Endothelial cell of umbilical vein (primary cell): ENCODE measurements around the gene PNPLA6. TPM values are rescaled to one million over a fixed set of nuclear protein-coding genes. Genes with fewer than 3 reads are reported as not detected.

Experiments
- BruUV-seq: library from RNA; stranded (reverse); fragments of 400-500 nt; replicated peaks from 2 replicates; lab custom pipeline; 2021; lab: Mats Ljungman, UMichigan
- CTCF ChIA-PET: fragments of 300-600, 350-600 bp; sonication (Branson Sonifier 250); formaldehyde crosslinking; loops from one replicate; lab custom pipeline; 2021; ENCODE audit warnings: antibody characterized with exemption, inconsistent platforms; lab: Charles Lee
- POLR2A ChIA-PET: fragments of 300-600, 350-600 bp; sonication (Branson Sonifier 250); formaldehyde crosslinking; loops from one replicate; lab custom pipeline; 2021; ENCODE audit warnings: antibody characterized with exemption, inconsistent platforms; lab: Charles Lee
- DNase-seq: peaks from one replicate; pipeline ENCODE4 v3.0.0-alpha.2; 2011; ENCODE audit warnings: low read depth, low spot score
- FAIRE-seq: peaks from 2 replicates; lab custom pipeline; 2011; peaks lifted over from hg19 to GRCh38; lab: Jason Lieb, UNC
- H2AFZ ChIP-seq: 2 replicates; pipeline ENCODE4 v1.6.0; 2012; ENCODE audit warnings: low read depth, low read length, control low read depth, inconsistent platforms
- H3K27ac ChIP-seq: 2 replicates; pipeline ENCODE4 v1.5.1; 2011; ENCODE audit warnings: low read depth, mild to moderate bottlenecking, control low read depth, low read length, moderate library complexity; ENCODE audit not compliant: insufficient read depth
- H3K27me3 ChIP-seq, 2 experiments: 2 replicates each; pipeline versions ENCODE4 v1.6.0 to v1.6.1; 2011; ENCODE audit warnings: low read length in 2 of 2, mixed read lengths in 1 of 2; ENCODE audit not compliant: control insufficient read depth in 2 of 2, insufficient read depth in 2 of 2
- H3K36me3 ChIP-seq, 2 experiments: 2 replicates in 1 of 2; 3 replicates in 1 of 2; pipeline ENCODE4 v1.5.1; 2011; ENCODE audit warnings: low read length in 2 of 2, mild to moderate bottlenecking in 1 of 2, moderate library complexity in 1 of 2; ENCODE audit not compliant: control insufficient read depth in 2 of 2, insufficient read depth in 2 of 2; ENCODE audit errors: extremely low read depth in 1 of 2
- H3K4me1 ChIP-seq: 3 replicates; pipeline ENCODE4 v1.5.1; 2011; ENCODE audit warnings: mild to moderate bottlenecking, low read length; ENCODE audit not compliant: control insufficient read depth, insufficient read depth; ENCODE audit errors: extremely low read depth
- H3K4me2 ChIP-seq: 2 replicates; pipeline ENCODE4 v1.6.1; 2011; ENCODE audit warnings: low read length, control low read depth, mixed read lengths; ENCODE audit not compliant: insufficient read depth
- H3K4me3 ChIP-seq, 3 experiments: fragments of 200-600 bp in 1 of 3; sonication (generic), shearing (Covaris generic) in 1 of 3; replicated peaks in 1 of 3; 2 replicates each; pipeline ENCODE4 v1.5.1; 2011 to 2016; ENCODE audit warnings: control low read depth in 3 of 3, low read length in 3 of 3, mild to moderate bottlenecking in 2 of 3, inconsistent platforms in 1 of 3, low read depth in 1 of 3, moderate library complexity in 1 of 3; ENCODE audit not compliant: insufficient read depth in 1 of 3
- H3K79me2 ChIP-seq: 2 replicates; pipeline ENCODE4 v1.6.0; 2012; ENCODE audit warnings: low read length, inconsistent platforms; ENCODE audit not compliant: control insufficient read depth, insufficient read depth
- H3K9ac ChIP-seq: replicated peaks from 2 replicates; pipeline ENCODE3; 2011; ENCODE audit warnings: low read length, control low read depth; ENCODE audit not compliant: insufficient read depth; ENCODE audit errors: extremely low read depth
- H3K9me1 ChIP-seq: replicated peaks from 3 replicates; pipeline ENCODE4 v1.6.0; 2011; ENCODE audit warnings: mild to moderate bottlenecking, low read length; ENCODE audit not compliant: control insufficient read depth, insufficient read depth; ENCODE audit errors: extremely low read depth
- H3K9me3 ChIP-seq: replicated peaks from 2 replicates; pipeline ENCODE4 v1.5.1; 2012; ENCODE audit warnings: low read length, inconsistent platforms; ENCODE audit not compliant: control insufficient read depth, insufficient read depth
- H4K20me1 ChIP-seq: replicated peaks from 2 replicates; pipeline ENCODE3; 2011; ENCODE audit warnings: mild to moderate bottlenecking, low read length; ENCODE audit not compliant: control insufficient read depth, insufficient read depth; ENCODE audit errors: extremely low read depth
- FOS ChIP-seq: IDR thresholded peaks from 2 replicates; pipeline ENCODE4 v1.6.1; 2011; ENCODE audit warnings: mild to moderate bottlenecking, low read length, moderate library complexity, borderline replicate concordance; ENCODE audit not compliant: insufficient read depth
- POLR2AphosphoS5 ChIP-seq: IDR thresholded peaks from 2 replicates; pipeline ENCODE4 v1.6.1; 2012; ENCODE audit warnings: low read depth, mild to moderate bottlenecking, control low read depth, low read length, moderate library complexity; ENCODE audit not compliant: insufficient read depth
- dilution Hi-C: fragments of 300-500 bp; cut with MboI; formaldehyde crosslinking; loops from one replicate; pipeline ENCODE4 v1.15.0; 2019; ENCODE audit warnings: low sequenced_read_pairs; ENCODE audit not compliant: extremely low pct_ligation_motif_present
- intact Hi-C: fragments of 100-400 bp; cut with micrococcal nuclease; formaldehyde crosslinking; loops from one replicate; pipeline ENCODE4 v1.10.0; 2022
- polyA plus RNA-seq, 4 experiments: library from polyadenylated mRNA; depleted of rRNA in 3 of 4; stranded (reverse) in 3 of 4; unstranded in 1 of 4; fragments of >200 nt; gene quantifications; 2 replicates each; pipeline versions ENCODE4 v1.2.1 to v1.2.3, GENCODE V29; 2011 to 2012; ENCODE audit warnings: missing spikeins in 1 of 4
- total RNA-seq: library from RNA; stranded (reverse); gene quantifications from 2 replicates; pipeline ENCODE4 v1.2.3, GENCODE V29; 2021
- TF ChIP-seq, protein P1 (sequence below): IDR thresholded peaks from 2 replicates; pipeline ENCODE4 v1.6.1; 2011; ENCODE audit not compliant: insufficient read depth, insufficient read length
- TF ChIP-seq, protein P2 (sequence below), 2 donors: IDR thresholded peaks; 1 replicate in 1 of 2; 2 replicates in 1 of 2; pipeline ENCODE4 v1.5.1; 2011; ENCODE audit warnings: low read length in 2 of 2, mild to moderate bottlenecking in 2 of 2, moderate library complexity in 2 of 2, control low read depth in 1 of 2, inconsistent platforms in 1 of 2, low read depth in 1 of 2; ENCODE audit not compliant: insufficient read depth in 1 of 2; ENCODE audit errors: extremely low read depth in 1 of 2

PNPLA6 gene
- total and polyA plus RNA-seq, 2 donors (not counting 3 experiments of a cell fraction or from before 2014, with no cell fraction given) = 106 to 164 TPM

DNA sequence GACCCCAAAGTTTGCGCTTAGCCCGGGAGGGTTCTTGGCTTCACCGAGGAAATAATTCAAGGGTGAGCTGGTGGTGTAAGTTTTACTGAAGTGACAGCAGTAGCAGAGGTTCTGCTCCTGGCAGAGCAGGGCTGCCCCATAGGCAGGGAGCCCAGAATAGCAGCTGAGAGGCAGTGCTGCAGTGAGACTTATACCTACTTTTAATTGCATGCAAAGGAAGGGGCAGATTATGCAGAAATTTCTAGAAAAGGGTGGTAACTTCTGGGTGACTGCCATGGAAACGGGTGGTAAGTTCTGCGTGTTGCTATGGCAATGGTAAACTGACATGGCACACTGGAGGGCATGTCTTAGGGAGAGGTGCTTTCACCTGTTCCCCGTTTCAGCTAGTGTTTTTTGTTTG is 42.6 kb downstream of the PNPLA6 start:
- FAIRE-seq (no peak), DNase-seq (no peak)
- TF ChIP-seq, protein P1, sequence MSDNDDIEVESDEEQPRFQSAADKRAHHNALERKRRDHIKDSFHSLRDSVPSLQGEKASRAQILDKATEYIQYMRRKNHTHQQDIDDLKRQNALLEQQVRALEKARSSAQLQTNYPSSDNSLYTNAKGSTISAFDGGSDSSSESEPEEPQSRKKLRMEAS = no peak
- Histone ChIP-seq H3K4me3 (no peak overlapping the region), H3K27me3 (no peaks in the 10 kb centered on the region), H3K9me1 (no peaks in the 10 kb centered on the region), H3K9me3 (no peaks in the 10 kb centered on the region), H3K4me1 (no peaks in the 10 kb centered on the region), H3K4me2 (no peak overlapping the region), H2AFZ (no peak overlapping the region), H3K79me2 (no peaks in the 10 kb centered on the region), H4K20me1 (no peaks in the 10 kb centered on the region), H3K27ac (no peak overlapping the region), H3K36me3 (no peaks in the 10 kb centered on the region), H3K9ac (no peak overlapping the region)
- no TSS peak for BruUV-seq
- dilution Hi-C loops (no loop called here), intact Hi-C loops (no loop called here)
- CTCF ChIA-PET = interaction anchor here (3.7 kb wide), 1 partner anchor 10 kb away, joined by 29 read pairs; no protein-coding TSS in a partner anchor
- POLR2A ChIA-PET = no interaction called here

DNA sequence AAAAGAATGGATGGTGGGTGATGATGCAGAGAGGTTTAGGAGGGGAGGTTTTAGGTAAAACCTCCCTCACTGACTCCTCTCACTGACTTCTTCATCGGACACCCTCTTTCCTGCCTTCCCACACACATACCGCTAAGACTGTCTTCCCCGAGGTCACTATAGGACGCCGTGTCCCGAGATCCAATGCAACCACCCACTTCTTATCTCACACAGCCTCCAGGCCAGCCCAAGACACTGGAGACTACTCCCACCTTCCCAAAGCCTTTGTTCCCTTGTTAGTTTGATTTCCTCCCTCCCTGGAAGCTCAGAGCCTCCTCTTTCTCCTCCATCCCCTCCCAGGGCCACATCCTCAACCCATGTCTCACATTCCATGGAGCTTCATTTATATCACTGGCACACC is 43.7 kb downstream of the PNPLA6 start:
- dilution Hi-C loops = no loop called here
- no peaks in the 10 kb centered on the region for H3K27me3 ChIP-seq
- no TSS peak for BruUV-seq

More for the DNA sequence above, 43.7 kb downstream of the PNPLA6 start:
- H3K79me2 ChIP-seq = no peaks in the 10 kb centered on the region
- H3K4me1 ChIP-seq = no peaks in the 10 kb centered on the region
- no peaks in the 10 kb centered on the region for H3K9me1 ChIP-seq
- no peak for FAIRE-seq
- CTCF ChIA-PET = interaction anchor here (0.9 to 3.7 kb wide), 3 partner anchors 11 to 220 kb away, joined by 3 to 29 read pairs (median 3); partner anchors contain the start of gene TRAPPC5
- TF ChIP-seq POLR2AphosphoS5 (no peak), FOS (no peak)
- TF ChIP-seq, protein P2, sequence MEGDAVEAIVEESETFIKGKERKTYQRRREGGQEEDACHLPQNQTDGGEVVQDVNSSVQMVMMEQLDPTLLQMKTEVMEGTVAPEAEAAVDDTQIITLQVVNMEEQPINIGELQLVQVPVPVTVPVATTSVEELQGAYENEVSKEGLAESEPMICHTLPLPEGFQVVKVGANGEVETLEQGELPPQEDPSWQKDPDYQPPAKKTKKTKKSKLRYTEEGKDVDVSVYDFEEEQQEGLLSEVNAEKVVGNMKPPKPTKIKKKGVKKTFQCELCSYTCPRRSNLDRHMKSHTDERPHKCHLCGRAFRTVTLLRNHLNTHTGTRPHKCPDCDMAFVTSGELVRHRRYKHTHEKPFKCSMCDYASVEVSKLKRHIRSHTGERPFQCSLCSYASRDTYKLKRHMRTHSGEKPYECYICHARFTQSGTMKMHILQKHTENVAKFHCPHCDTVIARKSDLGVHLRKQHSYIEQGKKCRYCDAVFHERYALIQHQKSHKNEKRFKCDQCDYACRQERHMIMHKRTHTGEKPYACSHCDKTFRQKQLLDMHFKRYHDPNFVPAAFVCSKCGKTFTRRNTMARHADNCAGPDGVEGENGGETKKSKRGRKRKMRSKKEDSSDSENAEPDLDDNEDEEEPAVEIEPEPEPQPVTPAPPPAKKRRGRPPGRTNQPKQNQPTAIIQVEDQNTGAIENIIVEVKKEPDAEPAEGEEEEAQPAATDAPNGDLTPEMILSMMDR (IDR thresholded peaks at IDR 0.05; ENCODE audit: extremely low read depth in 1 of 2, insufficient read depth in 1 of 2, low read depth in 1 of 2, low read length in 2 of 2) = no peak
- no peak overlapping the region for H2AFZ ChIP-seq
- no peak overlapping the region for H3K9ac ChIP-seq
- POLR2A ChIA-PET = no interaction called here
- intact Hi-C loops = no loop called here
- no peak overlapping the region for H3K4me2 ChIP-seq
- DNase-seq = no peak
- no peak overlapping the region for H3K4me3 ChIP-seq
- H3K36me3 ChIP-seq = no peaks in the 10 kb centered on the region
- H4K20me1 ChIP-seq = no peaks in the 10 kb centered on the region
- no peak overlapping the region for H3K27ac ChIP-seq
- no peaks in the 10 kb centered on the region for H3K9me3 ChIP-seq
